SK-N-SH (cell line): Measurements from ENCODE around the gene CTSH. TPM values are rescaled to one million over a fixed set of nuclear protein-coding genes. Genes with fewer than 3 reads are reported as not detected.

Experiments
- CTCF ChIA-PET: fragments of 300-600, 350-600 bp; formaldehyde crosslinking; extraction: SDS; loops from one replicate; lab custom pipeline; 2021; lab: Yijun Ruan, JAX
- POLR2A ChIA-PET: fragments of 350-600 bp; sonication (Branson Sonifier 250); formaldehyde crosslinking; extraction: SDS; loops from one replicate; lab custom pipeline; 2020; ENCODE audit warnings: antibody characterized with exemption, inconsistent platforms; lab: Yijun Ruan, JAX
- DNase-seq: peaks from one replicate; pipeline ENCODE4 v3.0.0; 2012
- H2AFZ ChIP-seq: fragments of 200-600 bp; sonication (generic); 2 replicates; pipeline ENCODE4 v1.8.1; 2016; ENCODE audit warnings: antibody characterized with exemption, mild to moderate bottlenecking, low read depth
- H3F3A ChIP-seq: fragments of 200-600 bp; sonication (generic); replicated peaks from 2 replicates; pipeline ENCODE3; 2016; ENCODE audit warnings: antibody characterized with exemption, mild to moderate bottlenecking; ENCODE audit not compliant: insufficient read depth
- H3K27ac ChIP-seq, 2 experiments: fragments of 200-500 bp in 1 of 2; fragments of 200-600 bp in 1 of 2; sonication (Bioruptor generic) in 1 of 2; sonication (generic), shearing (Covaris generic) in 1 of 2; 2 replicates each; pipeline versions ENCODE4 v1.5.1 to v1.6.1; 2014 to 2016; ENCODE audit warnings: low read depth in 2 of 2, inconsistent platforms in 1 of 2, low read length in 1 of 2, mild to moderate bottlenecking in 1 of 2, mixed read lengths in 1 of 2
- H3K27me3 ChIP-seq: fragments of 200-600 bp; sonication (generic), shearing (Covaris generic); 2 replicates; pipeline ENCODE4 v1.6.1; 2016; ENCODE audit warnings: mixed run types; ENCODE audit not compliant: insufficient read depth
- H3K36me3 ChIP-seq, 2 experiments: fragments of 200-500 bp in 1 of 2; fragments of 200-600 bp in 1 of 2; sonication (Bioruptor generic) in 1 of 2; sonication (generic) in 1 of 2; replicated peaks in 1 of 2; 2 replicates each; pipeline versions ENCODE3 to v1.5.1; 2014 to 2016; ENCODE audit warnings: low read length in 1 of 2, mild to moderate bottlenecking in 1 of 2; ENCODE audit not compliant: insufficient read depth in 2 of 2, control insufficient read depth in 1 of 2
- H3K4me1 ChIP-seq, 2 experiments: fragments of 200-500 bp in 1 of 2; fragments of 200-600 bp in 1 of 2; sonication (Bioruptor generic) in 1 of 2; sonication (generic), shearing (Covaris generic) in 1 of 2; 2 replicates each; pipeline versions ENCODE4 v1.5.1 to v1.6.1; 2014 to 2016; ENCODE audit warnings: low read depth in 1 of 2, low read length in 1 of 2, mixed run types in 1 of 2; ENCODE audit not compliant: insufficient read depth in 2 of 2, control insufficient read depth in 1 of 2
- H3K4me2 ChIP-seq: fragments of 200-600 bp; sonication (generic), shearing (Covaris generic); 2 replicates; pipeline ENCODE4 v1.6.1; 2017; ENCODE audit warnings: mixed run types
- H3K4me3 ChIP-seq, 2 experiments: fragments of 200-500 bp in 1 of 2; fragments of 200-600 bp in 1 of 2; sonication (Bioruptor generic) in 1 of 2; sonication (generic), shearing (Covaris generic) in 1 of 2; 2 replicates each; pipeline versions ENCODE4 v1.5.1 to v1.8.1; 2014 to 2016; ENCODE audit warnings: low read depth in 2 of 2, inconsistent platforms in 1 of 2, low read length in 1 of 2, mild to moderate bottlenecking in 1 of 2, mixed read lengths in 1 of 2, moderate library complexity in 1 of 2
- H3K79me2 ChIP-seq: fragments of 200-600 bp; sonication (generic); 2 replicates; pipeline ENCODE4 v1.8.1; 2017; ENCODE audit warnings: mild to moderate bottlenecking; ENCODE audit not compliant: insufficient read depth
- H3K9ac ChIP-seq: fragments of 200-600 bp; sonication (generic); 2 replicates; pipeline ENCODE4 v1.6.1; 2017; ENCODE audit warnings: mixed run types
- H3K9me2 ChIP-seq: fragments of 200-600 bp; sonication (generic); 2 replicates; pipeline ENCODE4 v1.6.1; 2017; ENCODE audit warnings: mixed run types
- H3K9me3 ChIP-seq: fragments of 200-600 bp; sonication (generic); 2 replicates; pipeline ENCODE4 v1.6.1; 2017; ENCODE audit warnings: mixed run types, mild to moderate bottlenecking, moderate library complexity
- H4K20me1 ChIP-seq: fragments of 200-600 bp; sonication (generic); 2 replicates; pipeline ENCODE4 v1.6.1; 2017; ENCODE audit warnings: mild to moderate bottlenecking, mixed run types; ENCODE audit not compliant: insufficient read depth
- EZH2phosphoT487 ChIP-seq: fragments of 200-600 bp; sonication (generic); IDR thresholded peaks from 2 replicates; pipeline ENCODE4 v1.6.1; 2017; ENCODE audit warnings: low read depth, mixed run types, mild to moderate bottlenecking, antibody characterized with exemption, moderate library complexity, borderline replicate concordance
- FOSL2 ChIP-seq: IDR thresholded peaks from 2 replicates; pipeline ENCODE4 v1.4.0; 2012; ENCODE audit warnings: low read depth, mild to moderate bottlenecking, moderate library complexity, borderline replicate concordance
- JUND ChIP-seq: IDR thresholded peaks from 2 replicates; pipeline ENCODE4 v1.4.0; 2012
- MEF2A ChIP-seq: IDR thresholded peaks from 2 replicates; pipeline ENCODE4 v1.4.0; 2012; ENCODE audit warnings: low read depth, borderline replicate concordance
- MXI1 ChIP-seq: IDR thresholded peaks from 2 replicates; pipeline ENCODE4 v1.6.1; 2012; ENCODE audit warnings: mild to moderate bottlenecking, low read depth, low read length, improper control_type of control experiment
- RAD21 ChIP-seq: IDR thresholded peaks from 2 replicates; pipeline ENCODE4 v1.6.1; 2012; ENCODE audit warnings: mild to moderate bottlenecking, low read length
- RFX5 ChIP-seq: IDR thresholded peaks from 2 replicates; pipeline ENCODE4 v1.6.1; 2012; ENCODE audit warnings: mild to moderate bottlenecking, improper control_type of control experiment, low read length
- RXRA ChIP-seq: IDR thresholded peaks from 2 replicates; pipeline ENCODE4 v1.4.0; 2012; ENCODE audit warnings: low read depth, mild to moderate bottlenecking, borderline replicate concordance
- SIN3A ChIP-seq: IDR thresholded peaks from 2 replicates; pipeline ENCODE4 v1.6.1; 2012; ENCODE audit warnings: low read depth, mild to moderate bottlenecking, low read length, moderate library complexity, borderline replicate concordance
- SMC3 ChIP-seq: IDR thresholded peaks from 2 replicates; pipeline ENCODE4 v1.6.1; 2012; ENCODE audit warnings: low read depth, low read length, improper control_type of control experiment
- WGBS: methylation state at CpG from one replicate; pipeline ENCODE4 v1.1.6; 2017; ENCODE audit warnings: low lambda C conversion rate; 5-methylcytosine and 5-hydroxymethylcytosine counted together
- polyA plus RNA-seq, 3 experiments: library from polyadenylated mRNA; depleted of rRNA; stranded (reverse); fragments of >200 nt; gene quantifications; 2 replicates each; pipeline ENCODE4 v1.2.3, GENCODE V29; 2012
- TF ChIP-seq, protein P1 (sequence below): IDR thresholded peaks from 2 replicates; pipeline ENCODE4 v1.4.0; 2012; ENCODE audit warnings: low read depth, borderline replicate concordance
- TF ChIP-seq, protein P2 (sequence below): IDR thresholded peaks from 2 replicates; pipeline ENCODE4; 2012
- TF ChIP-seq, protein P3 (sequence below): fragments of 150-350 bp; IDR thresholded peaks from 2 replicates; pipeline ENCODE4 v1.6.1; 2016; ENCODE audit warnings: mild to moderate bottlenecking, low read depth, low read length
- TF ChIP-seq, protein P4 (sequence below): IDR thresholded peaks from 2 replicates; pipeline ENCODE4 v1.4.0; 2012; ENCODE audit warnings: low read depth
- TF ChIP-seq, protein P5 (sequence below): IDR thresholded peaks from 2 replicates; pipeline ENCODE4 v1.6.1; 2012; ENCODE audit warnings: mild to moderate bottlenecking, low read depth, low read length, moderate library complexity

The CTSH gene
- polyA plus RNA-seq, 1 of the 3 experiments (the other 2 are of a cell fraction) = 22.7 TPM

DNA sequence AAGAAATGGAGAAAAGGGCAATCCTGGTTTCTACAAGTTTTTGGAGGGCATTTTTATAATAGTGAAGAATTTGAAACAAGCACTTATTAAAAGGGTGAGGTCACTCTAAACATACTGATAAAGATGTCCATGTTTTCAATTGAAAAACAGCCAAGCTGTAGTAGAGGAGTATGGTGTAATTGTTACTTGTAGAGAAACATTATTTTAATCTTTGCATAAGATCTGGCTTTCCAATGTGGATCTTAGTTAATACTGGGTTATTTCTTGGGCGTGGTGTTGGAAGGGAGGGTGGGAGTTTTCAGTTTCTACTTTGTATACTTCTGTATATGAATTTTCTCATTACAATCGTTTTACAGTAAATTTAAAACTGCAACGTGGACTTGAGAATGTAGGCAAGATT, 49.4 kb downstream of the CTSH start:
- no peaks in the 10 kb centered on the region for H3K9me3 ChIP-seq

DNA sequence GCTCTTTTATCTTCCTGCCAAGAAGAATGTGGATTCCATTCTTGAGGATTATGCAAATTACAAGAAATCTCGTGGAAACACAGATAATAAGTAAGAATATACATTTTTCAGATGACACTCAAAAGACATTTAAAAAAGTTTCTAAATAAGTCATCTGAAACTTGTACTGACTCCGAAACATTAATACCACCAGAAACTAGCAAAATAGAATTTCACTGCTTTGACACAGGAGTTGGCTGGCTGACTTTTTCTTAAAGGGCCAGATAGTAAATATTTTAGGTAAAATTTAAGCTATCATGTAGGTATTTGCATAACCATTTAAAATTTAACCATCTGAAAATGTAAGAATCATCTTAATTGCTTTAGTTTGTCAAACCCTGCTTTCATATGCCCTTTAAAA, 51.3 kb downstream of the CTSH start:
- no peak overlapping the region for H3K4me2 ChIP-seq
- TF ChIP-seq, protein P1, sequence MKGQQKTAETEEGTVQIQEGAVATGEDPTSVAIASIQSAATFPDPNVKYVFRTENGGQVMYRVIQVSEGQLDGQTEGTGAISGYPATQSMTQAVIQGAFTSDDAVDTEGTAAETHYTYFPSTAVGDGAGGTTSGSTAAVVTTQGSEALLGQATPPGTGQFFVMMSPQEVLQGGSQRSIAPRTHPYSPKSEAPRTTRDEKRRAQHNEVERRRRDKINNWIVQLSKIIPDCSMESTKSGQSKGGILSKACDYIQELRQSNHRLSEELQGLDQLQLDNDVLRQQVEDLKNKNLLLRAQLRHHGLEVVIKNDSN = no peak
- TF ChIP-seq, protein P2, sequence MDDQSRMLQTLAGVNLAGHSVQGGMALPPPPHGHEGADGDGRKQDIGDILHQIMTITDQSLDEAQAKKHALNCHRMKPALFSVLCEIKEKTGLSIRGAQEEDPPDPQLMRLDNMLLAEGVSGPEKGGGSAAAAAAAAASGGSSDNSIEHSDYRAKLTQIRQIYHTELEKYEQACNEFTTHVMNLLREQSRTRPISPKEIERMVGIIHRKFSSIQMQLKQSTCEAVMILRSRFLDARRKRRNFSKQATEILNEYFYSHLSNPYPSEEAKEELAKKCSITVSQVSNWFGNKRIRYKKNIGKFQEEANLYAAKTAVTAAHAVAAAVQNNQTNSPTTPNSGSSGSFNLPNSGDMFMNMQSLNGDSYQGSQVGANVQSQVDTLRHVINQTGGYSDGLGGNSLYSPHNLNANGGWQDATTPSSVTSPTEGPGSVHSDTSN = no peak
- no peak for TF ChIP-seq RXRA
- no peak for TF ChIP-seq MEF2A
- TF ChIP-seq JUND = no peak
- TF ChIP-seq SIN3A = no peak
- TF ChIP-seq, protein P3, sequence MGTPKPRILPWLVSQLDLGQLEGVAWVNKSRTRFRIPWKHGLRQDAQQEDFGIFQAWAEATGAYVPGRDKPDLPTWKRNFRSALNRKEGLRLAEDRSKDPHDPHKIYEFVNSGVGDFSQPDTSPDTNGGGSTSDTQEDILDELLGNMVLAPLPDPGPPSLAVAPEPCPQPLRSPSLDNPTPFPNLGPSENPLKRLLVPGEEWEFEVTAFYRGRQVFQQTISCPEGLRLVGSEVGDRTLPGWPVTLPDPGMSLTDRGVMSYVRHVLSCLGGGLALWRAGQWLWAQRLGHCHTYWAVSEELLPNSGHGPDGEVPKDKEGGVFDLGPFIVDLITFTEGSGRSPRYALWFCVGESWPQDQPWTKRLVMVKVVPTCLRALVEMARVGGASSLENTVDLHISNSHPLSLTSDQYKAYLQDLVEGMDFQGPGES = no peak
- TF ChIP-seq, all 33 proteins: peak for 0
- Histone ChIP-seq H3K27me3 (no peaks in the 10 kb centered on the region), H2AFZ (no peak overlapping the region), H3F3A (peaks cover 52% of the 10 kb centered on the region), H3K9ac (no peak overlapping the region), H4K20me1 (peaks cover 92% of the 10 kb centered on the region), H3K9me3 (no peaks in the 10 kb centered on the region), H3K79me2 (peaks cover 100% of the 10 kb centered on the region), H3K4me3 (no peak overlapping the region), H3K4me1 (no peaks in the 10 kb centered on the region), H3K36me3 (peaks cover 83 to 93% of the 10 kb centered on the region in 2 experiments), H3K27ac (no peak overlapping the region), H3K9me2 (no peaks in the 10 kb centered on the region)
- ChIA-PET POLR2A (no interaction called here), CTCF (interaction anchor here (0.6 to 2.0 kb wide), 6 partner anchors 8 to 20 kb away, joined by 3 to 12 read pairs (median 3); no protein-coding TSS in a partner anchor)
- WGBS = 88% methylated on average over 2 of the region's 2 CpGs
- no peak for DNase-seq

More for the DNA sequence above, 49.4 kb downstream of the CTSH start:
- Histone ChIP-seq H3K27ac (no peak overlapping the region), H3K9ac (no peak overlapping the region), H3K4me2 (no peak overlapping the region), H3K79me2 (peaks cover 100% of the 10 kb centered on the region), H4K20me1 (peaks cover 94% of the 10 kb centered on the region), H3K4me1 (no peaks in the 10 kb centered on the region), H2AFZ (no peak overlapping the region), H3K36me3 (peaks cover 76 to 95% of the 10 kb centered on the region in 2 experiments), H3K4me3 (no peak overlapping the region), H3K27me3 (no peaks in the 10 kb centered on the region), H3F3A (peaks cover 37% of the 10 kb centered on the region), H3K9me2 (no peaks in the 10 kb centered on the region)
- TF ChIP-seq RFX5 = no peak
- no peak for TF ChIP-seq RAD21
- TF ChIP-seq FOSL2 = no peak
- TF ChIP-seq, protein P4, sequence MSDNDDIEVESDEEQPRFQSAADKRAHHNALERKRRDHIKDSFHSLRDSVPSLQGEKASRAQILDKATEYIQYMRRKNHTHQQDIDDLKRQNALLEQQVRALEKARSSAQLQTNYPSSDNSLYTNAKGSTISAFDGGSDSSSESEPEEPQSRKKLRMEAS = no peak
- no peak for TF ChIP-seq SMC3
- no peak for TF ChIP-seq MXI1
- TF ChIP-seq, protein P5, sequence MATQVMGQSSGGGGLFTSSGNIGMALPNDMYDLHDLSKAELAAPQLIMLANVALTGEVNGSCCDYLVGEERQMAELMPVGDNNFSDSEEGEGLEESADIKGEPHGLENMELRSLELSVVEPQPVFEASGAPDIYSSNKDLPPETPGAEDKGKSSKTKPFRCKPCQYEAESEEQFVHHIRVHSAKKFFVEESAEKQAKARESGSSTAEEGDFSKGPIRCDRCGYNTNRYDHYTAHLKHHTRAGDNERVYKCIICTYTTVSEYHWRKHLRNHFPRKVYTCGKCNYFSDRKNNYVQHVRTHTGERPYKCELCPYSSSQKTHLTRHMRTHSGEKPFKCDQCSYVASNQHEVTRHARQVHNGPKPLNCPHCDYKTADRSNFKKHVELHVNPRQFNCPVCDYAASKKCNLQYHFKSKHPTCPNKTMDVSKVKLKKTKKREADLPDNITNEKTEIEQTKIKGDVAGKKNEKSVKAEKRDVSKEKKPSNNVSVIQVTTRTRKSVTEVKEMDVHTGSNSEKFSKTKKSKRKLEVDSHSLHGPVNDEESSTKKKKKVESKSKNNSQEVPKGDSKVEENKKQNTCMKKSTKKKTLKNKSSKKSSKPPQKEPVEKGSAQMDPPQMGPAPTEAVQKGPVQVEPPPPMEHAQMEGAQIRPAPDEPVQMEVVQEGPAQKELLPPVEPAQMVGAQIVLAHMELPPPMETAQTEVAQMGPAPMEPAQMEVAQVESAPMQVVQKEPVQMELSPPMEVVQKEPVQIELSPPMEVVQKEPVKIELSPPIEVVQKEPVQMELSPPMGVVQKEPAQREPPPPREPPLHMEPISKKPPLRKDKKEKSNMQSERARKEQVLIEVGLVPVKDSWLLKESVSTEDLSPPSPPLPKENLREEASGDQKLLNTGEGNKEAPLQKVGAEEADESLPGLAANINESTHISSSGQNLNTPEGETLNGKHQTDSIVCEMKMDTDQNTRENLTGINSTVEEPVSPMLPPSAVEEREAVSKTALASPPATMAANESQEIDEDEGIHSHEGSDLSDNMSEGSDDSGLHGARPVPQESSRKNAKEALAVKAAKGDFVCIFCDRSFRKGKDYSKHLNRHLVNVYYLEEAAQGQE = no peak
- no peak for TF ChIP-seq EZH2phosphoT487
- no peak for DNase-seq
- POLR2A ChIA-PET = interaction anchor here (1.3 kb wide), 1 partner anchor 10 kb away, joined by 3 read pairs; no protein-coding TSS in a partner anchor
- WGBS = 85% methylated on average over 3 of the region's 3 CpGs
- CTCF ChIA-PET = interaction anchor here (0.6 to 3.7 kb wide), 3 partner anchors 13 to 296 kb away, joined by 3 to 19 read pairs (median 3); no protein-coding TSS in a partner anchor
